AML-193 (cell line): ENCODE measurements around the gene ACTL8.

Source experiments
- DNase-seq, 2 experiments: peaks; one replicate each; lab custom pipeline; 2025; lab: John Stamatoyannopoulos, UW

ACTL8 gene

GRCh38 chr1:17805869-17806684 lies 50.9 kb downstream of the ACTL8 start:
- no peak for DNase-seq

DNA sequence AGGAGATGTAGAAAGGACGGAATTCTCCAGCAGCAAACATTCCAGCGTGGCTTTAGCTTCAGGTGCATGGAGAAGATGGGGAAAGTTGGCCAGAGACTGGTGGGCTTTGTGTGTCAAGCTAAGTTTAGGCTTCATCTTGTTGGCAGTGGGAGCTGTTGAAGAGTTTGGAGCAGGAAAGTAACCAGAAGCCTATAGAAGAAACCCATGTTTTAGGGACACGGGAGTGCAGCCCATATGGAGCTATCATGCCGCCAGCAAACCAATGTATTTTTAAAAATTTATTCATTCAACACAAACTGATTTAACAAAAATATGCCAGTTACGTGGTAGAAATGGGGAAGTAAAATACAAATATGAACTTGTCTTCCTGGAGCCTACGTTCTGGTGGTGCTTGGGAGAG lies 53.7 kb downstream of the ACTL8 start:
- DNase-seq: no peak

DNA sequence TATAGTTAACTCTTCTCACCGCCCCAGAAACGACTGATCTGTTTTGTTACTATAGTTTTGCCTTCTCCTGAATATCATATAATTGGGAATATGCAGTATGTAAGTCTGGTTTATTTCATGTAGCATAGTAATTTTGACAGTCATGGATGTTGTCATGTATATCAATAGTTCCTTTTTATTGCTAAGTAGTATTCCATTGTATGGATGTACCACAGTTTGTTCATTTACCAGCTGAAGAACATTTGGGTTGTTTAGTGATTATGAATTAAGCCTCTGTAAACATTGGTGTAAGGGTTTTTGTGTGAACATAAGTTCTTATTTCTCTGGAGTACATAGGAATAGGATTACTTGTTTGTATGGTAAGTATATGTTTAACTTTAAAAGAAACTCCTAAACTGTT lies 55.5 kb downstream of the ACTL8 start:
- DNase-seq: no peak

GRCh38 chr1:17816511-17816910 lies 61.4 kb downstream of the ACTL8 start:
- DNase-seq: no peak

DNA sequence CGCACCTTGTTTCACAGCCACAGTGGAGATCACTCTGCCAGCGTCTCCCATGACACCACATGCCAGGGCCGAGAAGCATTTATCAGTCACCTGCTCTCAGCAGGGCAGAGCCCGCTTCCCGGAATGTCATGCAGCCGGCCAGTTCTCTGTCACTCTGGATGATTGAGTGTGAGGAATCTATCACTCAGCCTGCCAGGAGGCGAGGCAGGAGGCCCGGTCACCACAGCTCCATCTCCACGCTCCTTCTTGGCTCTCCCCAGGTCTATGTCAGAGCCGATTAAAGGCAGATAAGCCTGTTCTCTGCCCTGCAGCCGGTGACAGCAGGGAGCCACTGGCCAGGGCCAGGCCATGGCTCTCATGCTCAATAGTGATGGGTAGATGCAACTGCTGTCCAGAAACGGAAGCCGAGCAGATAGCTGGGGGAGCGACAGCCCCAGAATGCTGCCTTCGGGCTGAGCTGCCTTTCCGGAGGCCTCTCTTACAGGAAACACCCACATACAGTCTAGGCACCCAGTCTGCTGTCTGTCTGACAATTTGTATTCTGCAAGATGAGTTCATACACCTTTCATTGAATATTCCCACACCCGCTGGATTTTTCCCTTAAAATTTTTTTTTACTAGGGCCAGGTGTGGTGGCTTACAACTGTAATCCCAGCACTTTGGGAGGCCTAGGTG lies 64.1 kb downstream of the ACTL8 start:
- DNase-seq: no peak

GRCh38 chr1:17820198-17820597 lies 65.1 kb downstream of the ACTL8 start:
- no peak for DNase-seq

- DNase-seq: no peak
These were observed 67.8 kb downstream of the ACTL8 start for GRCh38 chr1:17822741-17823426.

DNA sequence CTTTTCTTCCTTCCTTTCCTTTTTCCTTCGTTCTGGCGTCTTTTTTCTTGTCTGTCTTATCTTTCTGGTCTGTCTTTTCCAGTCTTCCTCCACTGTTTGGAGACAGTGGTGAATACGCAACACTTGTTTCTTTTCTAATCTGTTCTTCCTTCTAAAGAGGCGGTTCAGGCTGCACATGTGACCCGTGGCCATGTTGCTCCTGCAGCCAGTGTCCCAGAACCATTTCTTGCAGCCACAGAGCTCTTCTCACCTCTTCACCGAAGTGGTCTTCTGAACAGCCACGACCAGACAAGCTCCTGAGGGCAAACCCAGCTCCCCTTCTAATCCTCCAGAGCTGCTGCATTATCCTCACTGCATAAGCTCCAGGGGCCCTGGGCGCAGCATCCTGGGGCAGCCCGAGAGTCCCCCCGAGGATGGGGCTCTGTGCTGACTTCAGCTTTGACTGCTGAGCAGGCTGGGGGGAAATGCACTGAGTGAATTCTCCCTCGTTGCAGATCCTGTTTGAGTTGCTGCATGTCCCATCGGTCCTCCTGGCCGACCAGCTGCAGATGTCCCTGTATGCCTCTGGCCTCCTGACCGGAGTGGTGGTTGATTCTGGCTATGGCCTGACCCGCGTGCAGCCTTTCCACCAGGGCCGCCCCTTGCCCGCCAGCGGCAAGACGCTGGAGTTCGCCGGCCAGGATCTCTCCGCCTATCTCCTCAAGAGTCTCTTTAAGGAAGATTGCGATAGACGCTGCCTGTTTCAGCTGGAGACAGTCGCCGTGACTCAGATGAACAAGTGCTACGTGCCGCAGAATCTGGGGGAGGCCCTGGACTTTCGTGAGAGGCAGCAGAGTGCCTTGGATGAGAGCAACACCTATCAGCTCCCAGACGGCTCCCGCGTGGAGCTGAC lies 70.4 kb downstream of the ACTL8 start:
- no peak for DNase-seq

DNA sequence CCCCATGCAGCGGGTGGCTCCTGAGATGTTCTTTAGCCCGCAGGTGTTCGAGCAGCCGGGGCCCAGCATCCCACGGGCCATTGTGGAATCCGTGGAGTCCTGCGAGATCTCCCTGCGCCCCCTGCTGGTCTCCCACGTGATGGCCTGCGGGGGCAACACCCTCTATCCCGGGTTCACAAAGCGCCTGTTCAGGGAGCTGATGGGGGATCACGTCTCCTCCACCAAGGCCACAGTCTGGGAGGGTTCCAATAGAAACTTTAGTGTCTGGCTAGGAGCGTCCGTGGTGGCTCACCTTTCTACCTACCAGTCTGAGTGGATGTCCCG lies 71.0 kb downstream of the ACTL8 start:
- no peak for DNase-seq

GRCh38 chr1:17828991-17829390 lies 73.9 kb downstream of the ACTL8 start:
- DNase-seq: no peak

GRCh38 chr1:17829579-17829978 lies 74.4 kb downstream of the ACTL8 start:
- no peak for DNase-seq

- DNase-seq: no peak
These were observed 76.5 kb downstream of the ACTL8 start for GRCh38 chr1:17831597-17831996.

DNA sequence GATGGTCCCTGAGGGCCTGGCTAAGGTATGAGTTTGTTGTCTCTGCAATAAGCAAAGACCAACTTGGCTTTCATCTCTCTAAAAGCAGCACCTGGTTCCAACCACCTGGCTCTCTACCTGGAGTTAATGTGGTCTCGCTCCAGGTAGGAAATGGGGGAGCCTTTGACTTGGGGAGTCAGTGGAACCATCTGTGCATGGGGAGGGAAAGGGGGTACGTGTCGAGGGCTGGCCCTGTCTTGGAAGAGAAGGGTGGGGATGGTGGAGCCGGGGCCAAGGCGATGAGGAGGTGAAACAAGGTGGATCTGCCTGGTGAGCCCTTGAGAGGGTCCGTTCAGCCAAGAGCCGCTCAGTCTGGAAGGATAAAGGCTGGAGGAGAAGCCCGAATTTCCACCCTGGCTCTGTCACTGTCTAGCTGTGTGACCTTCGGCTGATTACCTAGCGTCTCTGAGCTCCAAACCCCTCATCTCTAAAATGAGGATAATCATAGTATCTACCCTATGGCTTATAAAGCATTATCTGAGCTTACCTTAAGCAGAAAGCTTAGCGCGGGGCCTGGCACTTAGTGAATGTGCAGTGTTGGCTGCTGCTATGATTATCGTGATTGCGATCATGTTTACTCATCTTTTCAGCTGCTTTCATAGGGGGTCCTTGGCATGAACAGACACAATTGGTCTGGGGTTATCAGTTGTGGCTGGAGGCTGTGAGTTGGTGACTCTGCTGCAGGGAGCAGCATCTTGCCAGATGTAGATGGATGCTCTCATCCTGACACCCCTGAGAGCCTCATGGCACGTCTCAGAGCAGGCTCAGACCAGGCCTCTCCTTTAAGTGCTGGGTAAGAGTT lies 78.7 kb downstream of the ACTL8 start:
- DNase-seq: no peak

DNA sequence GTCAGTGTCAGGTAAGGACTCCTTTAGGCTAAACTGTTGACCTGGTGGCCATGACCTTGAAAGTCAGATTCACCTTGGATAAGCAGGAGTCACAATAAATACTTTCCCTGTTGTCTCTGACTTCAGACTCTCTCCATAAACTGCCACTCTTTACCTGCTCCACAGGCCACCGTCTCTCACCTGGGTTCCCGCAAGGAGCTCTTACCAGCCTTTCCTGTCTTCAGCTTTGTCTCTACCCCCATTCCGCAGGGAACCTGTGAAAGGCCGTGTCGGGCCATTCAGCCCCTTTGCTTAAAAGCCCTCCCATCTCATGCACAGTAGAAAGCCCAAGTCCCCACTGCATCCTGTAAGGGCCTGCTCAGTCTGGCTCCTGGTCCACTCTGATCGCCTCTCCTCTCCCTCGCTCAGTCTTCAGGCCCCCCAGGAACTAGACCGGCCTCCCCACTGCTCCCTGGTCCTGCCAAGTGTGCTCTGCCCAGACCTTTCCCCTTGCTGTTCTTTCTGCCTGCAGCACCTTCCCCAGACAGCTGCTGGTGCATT lies 79.5 kb downstream of the ACTL8 start:
- DNase-seq: no peak

DNA sequence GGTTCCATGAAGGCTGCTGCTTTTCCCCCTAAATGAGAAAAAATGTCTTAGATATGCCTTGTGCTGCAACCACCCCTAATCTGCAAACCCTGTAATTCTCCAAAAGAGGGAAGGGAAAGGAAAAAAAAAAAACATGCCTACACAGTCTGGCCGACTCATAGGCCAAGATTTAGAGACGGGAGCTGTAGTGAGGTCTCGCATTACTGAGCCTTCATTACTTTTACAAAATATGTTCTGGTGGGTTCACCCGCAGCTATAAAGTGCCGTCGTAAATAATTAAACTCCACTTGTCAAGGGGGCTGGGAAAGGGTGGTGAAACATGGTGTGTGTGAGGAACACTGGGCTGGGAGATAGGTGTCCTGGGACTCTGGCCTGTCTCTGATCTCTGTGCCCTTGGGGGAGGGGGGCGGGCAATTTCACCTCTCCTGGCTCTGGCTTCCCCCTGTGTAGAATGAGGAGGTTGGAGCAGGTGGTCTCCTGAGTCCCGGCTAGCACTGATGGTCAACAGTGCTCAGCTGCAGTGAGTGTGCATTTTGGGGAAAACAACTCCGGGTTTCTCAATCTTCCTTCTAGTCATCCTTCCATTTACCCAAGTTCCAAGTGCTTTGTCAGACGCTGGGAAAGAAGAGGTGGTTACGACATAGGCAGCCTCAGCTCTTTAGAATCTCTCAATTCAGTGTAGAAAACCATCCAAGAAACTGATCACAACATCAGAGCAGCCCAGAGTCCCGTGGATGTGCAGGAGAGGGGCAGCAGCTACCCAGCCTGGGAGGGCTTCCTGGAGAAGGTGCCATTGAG lies 82.3 kb downstream of the ACTL8 start:
- DNase-seq: no peak

DNA sequence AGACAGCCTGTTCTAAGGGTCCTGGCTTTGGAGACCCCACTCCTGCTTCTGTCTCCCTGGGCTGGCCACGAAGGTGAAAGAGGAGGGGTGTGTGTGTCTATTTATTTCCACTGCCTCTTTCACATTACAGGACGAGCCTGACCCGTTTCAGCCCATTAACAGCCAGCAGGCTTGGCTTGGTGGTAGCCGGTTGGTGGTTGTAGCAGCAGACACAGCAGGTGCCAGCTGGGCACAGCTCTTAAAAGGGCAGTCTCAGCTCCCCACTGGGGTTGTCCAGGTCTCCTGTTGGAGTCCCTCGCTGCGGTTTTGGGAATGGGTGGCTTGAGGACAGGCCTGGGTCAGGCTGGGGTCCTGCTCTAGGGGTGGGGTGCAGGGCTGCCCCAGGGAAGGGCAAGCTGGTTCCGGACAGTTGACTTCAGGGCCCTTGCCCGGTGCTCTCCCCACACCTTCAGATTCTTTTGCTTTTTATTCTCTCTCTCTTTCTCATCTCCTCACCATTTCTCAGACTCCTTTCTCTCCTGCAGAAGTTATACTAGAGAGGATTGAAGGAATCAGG lies 84.6 kb downstream of the ACTL8 start:
- DNase-seq: no peak

GRCh38 chr1:17841944-17842343 lies 86.8 kb downstream of the ACTL8 start:
- DNase-seq: no peak

DNA sequence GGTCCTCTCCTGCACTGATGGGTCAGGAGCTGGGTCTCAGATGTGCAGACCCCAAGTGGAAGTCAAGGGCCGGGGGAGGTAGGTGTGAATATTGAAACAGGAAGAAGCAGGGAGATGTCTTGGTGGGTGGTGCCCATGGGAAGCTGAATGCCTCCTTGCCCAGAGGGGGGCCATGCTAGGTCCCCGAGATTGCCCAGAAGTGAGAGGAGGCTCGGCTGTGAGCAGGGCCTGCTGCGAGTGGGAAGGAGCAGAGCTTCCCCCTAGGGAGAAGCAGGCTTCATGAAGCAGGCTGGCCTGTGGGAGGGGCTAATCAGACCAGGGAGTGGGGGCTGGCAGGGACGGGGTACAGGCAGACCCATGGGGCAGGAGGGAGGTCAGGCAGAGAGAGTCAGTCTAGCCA lies 87.6 kb downstream of the ACTL8 start:
- DNase-seq: no peak

GRCh38 chr1:17844185-17844826 lies 89.2 kb downstream of the ACTL8 start:
- no peak for DNase-seq
